Left cardiac atrium (tissue), 4 donors: ENCODE measurements around the gene MYO9B. TPM values are rescaled to one million over a fixed set of nuclear protein-coding genes. Genes with fewer than 3 reads are reported as not detected.
A peak's percentile ranks its signal among the peaks of the same experiment; 100 is the strongest.

Experiments
- ATAC-seq, 2 donors: fragments of 200-7000 bp; cut with Tn5 transposase; one replicate each; pipeline ENCODE4 v1.9.1; 2020; ENCODE audit warnings: mild to moderate bottlenecking in 2 of 2, moderate library complexity in 2 of 2
- DNase-seq: peaks from one replicate; pipeline ENCODE4 v3.0.0-alpha.2; 2020
- intact Hi-C, 2 donors: fragments of 100-400 bp; cut with DNase I; formaldehyde crosslinking; loops; one replicate each; pipeline versions ENCODE4 v1.14.1 to v1.15.1; 2022 to 2023
- total RNA-seq, 2 donors: library from RNA; stranded (reverse); fragmentation: NEBNext Ultra II Directional; extraction: Animal tissue kit (Norgen Biotek cat#: 25700); gene quantifications; one replicate each; pipeline ENCODE4 v1.2.1, GENCODE V29; 2021
- donor health status: DM: no; HTN: yes; CAD: no.
- donor health status: DM: no; HTN: yes; CAD: no; lungs with severe emphysema.
- donor health status: DM: yes; HTN: yes; CAD: no.
- donor health status: Dilated cardiomyopathy.

Gene MYO9B
- total RNA-seq, 2 donors from 2014 or later = 32.5 to 44.6 TPM

DNA sequence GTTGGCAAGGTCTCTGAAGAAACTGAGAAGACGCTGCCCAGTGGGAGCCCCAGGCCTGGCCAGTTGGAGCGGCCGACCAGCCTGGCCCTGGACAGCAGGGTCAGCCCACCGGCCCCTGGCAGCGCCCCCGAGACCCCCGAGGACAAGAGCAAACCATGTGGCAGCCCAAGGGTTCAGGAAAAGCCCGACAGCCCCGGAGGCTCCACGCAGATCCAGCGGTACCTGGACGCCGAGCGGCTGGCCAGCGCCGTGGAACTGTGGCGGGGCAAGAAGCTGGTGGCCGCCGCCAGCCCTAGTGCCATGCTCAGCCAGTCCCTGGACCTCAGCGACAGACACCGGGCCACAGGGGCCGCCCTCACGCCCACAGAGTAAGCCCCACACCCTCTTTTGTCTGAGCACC, 119.5 kb downstream of the MYO9B start:
- intact Hi-C loops = no loop called here
- DNase-seq (no peak), ATAC-seq (no peak)

DNA sequence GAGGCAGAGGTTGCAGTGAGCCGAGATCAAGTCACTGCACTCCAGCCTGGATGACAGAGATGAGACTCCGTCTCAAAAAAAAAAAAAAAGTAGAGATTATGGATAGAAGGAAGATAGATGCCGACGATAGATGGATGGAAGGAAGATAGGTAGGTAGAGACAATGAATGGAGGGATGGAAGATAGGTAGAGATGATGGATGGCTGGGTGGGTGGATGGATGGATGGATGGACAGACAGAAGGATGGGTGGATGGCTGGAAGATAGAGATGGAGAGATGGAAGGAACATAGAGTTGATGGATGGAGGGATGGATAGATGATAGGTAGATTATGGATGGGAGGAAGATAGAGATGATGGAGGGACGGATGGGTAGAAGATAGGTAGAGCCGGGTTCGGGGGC, 121.0 kb downstream of the MYO9B start:
- no peak for ATAC-seq
- no peak for DNase-seq
- intact Hi-C loops = no loop called here

DNA sequence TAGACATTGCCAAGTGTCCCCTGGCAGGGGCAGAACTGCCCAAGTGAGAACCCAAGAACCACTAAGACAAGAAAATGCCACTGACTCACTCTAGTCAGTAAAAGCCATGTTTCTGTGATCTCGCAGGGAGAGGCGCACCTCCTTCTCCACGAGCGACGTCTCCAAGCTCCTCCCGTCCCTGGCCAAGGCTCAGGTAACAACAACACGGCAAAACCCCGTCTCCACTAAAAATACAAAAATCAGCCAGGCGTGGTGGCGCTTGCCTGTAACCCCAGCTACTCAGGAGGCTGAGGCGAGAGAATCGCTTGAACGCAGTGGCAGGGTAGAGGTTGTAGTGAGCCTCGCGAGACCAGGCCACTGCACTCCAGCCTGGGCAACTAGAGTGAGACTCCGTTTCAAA, 122.1 kb downstream of the MYO9B start:
- ATAC-seq (no peak), DNase-seq (no peak)
- intact Hi-C loops = no loop called here

DNA sequence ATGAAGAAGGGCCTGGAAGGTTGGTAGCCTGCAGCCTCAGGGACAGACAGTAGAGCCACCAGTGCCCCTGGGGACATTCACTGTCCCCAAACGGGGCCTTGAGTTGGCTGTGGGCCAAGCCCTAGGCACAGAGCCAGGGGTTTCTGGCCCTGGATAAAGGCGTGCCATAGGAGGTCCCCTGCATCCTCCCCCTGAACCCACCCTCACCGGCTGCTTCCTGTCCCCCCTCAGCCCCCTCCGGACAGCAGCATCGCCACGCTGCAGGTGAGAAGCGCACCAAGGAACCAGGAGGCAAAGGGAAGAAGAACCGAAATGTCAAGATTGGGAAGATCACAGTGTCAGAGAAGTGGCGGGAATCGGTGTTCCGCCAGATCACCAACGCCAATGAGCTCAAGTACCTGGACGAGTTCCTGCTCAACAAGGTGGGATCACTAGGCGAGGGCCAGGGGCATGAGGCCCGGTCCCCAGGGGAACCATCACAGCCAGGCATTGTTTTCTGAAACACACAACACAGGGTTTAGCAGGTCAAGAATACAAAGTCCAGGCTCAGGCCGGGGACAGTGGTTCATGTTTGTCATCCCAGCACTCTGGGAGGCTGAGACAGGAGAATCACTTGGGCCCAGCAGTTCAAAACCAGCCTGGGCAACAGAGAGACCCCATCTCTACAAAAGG, 125.0 kb downstream of the MYO9B start:
- DNase-seq = no peak
- intact Hi-C loops = loop anchor here in 1 of 2 donors (10.0 kb wide), 1 partner anchor 84 kb away; the partner anchor contains the start of gene ANKLE1

DNA sequence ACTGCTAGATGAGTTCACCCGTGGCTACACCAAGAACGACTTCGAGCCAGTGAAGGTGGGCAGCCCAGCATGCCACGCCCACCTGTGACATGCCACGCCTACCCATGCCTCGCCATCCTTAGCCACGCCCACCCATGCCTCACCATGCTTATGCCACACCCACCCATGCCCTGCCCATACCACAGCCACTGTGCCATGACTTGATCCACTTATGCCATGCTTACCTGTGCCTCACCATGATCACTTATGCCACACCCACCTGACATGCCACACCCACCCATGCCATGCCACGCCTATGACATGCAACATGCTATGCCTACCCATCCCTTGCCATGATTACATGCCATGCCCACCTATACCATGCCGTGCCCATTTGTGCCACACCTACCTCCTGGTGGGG, 126.7 kb downstream of the MYO9B start:
- no peak for DNase-seq
- no peak for ATAC-seq
- intact Hi-C loops = loop anchor here in 1 of 2 donors (10.0 kb wide), 1 partner anchor 83 kb away; the partner anchor contains the start of gene ANKLE1

More for the DNA sequence above, 125.0 kb downstream of the MYO9B start:
- ATAC-seq = no peak

DNA sequence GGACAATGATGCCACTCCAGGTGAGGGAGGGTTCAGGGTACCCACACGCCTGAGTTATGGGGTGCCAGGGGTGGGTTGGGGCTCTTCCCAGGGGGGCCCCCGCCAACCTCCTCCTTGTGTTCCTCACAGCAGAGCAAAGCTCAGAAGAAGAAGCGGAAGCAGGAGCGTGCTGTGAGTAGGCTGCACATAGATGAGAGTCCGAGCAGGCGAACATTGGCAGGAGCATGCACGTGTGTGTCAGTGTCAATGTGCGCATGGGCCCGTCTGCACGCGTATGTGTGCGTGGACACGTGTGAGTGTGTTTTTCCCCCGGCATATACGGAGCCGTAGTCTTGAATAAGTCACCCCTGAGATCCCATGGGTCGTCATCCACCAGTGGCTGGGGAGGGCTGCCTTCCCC, 127.1 kb downstream of the MYO9B start:
- no peak for ATAC-seq
- intact Hi-C loops = loop anchor here in 1 of 2 donors (10.0 kb wide), 1 partner anchor 82 kb away; the partner anchor contains the start of gene ANKLE1
- DNase-seq = no peak

DNA sequence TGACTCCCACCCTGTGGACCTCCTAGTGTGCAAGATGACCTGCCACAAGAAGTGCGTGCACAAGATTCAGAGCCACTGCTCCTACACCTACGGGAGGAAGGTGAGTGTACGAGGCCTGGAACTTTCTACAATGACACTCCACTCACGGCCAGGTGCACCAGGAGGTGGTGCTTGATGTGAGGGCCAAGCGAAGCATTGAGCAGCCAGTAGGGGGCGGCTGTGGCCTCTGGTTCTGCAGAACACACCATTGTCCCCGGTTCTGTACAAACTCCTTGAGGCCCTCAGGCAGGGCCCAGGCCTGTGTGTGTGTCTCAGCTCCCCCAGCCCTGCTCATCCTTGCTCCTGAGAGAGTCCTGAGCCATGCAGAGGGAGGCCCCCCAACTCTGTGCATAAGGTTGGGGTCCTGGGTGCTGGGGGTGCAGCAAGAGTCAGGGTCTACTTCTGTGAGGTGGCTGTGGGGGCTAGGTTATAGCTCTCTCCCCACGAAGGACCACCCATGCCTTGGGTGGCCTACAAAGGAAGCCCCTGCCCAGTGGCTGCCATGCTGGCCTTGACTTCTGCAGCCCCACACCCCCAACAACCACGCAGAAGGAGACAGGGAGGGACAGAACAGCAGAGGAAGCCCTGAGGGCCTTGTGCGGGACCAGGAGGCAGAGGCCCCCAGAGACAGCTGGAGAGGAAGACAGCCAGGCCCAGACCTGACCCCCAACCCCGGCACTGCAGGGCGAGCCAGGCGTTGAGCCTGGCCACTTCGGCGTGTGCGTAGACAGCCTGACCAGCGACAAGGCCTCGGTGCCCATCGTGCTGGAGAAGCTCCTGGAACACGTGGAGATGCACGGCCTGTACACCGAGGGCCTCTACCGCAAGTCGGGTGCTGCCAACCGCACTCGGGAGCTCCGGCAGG, 129.9 kb downstream of the MYO9B start:
- DNase-seq (peak; percentile 55), ATAC-seq (peak; percentile 48 to 64)
- intact Hi-C loops = loop anchor here in 1 of 2 donors (10.0 kb wide), 1 partner anchor 79 kb away; the partner anchor contains the start of gene ANKLE1

DNA sequence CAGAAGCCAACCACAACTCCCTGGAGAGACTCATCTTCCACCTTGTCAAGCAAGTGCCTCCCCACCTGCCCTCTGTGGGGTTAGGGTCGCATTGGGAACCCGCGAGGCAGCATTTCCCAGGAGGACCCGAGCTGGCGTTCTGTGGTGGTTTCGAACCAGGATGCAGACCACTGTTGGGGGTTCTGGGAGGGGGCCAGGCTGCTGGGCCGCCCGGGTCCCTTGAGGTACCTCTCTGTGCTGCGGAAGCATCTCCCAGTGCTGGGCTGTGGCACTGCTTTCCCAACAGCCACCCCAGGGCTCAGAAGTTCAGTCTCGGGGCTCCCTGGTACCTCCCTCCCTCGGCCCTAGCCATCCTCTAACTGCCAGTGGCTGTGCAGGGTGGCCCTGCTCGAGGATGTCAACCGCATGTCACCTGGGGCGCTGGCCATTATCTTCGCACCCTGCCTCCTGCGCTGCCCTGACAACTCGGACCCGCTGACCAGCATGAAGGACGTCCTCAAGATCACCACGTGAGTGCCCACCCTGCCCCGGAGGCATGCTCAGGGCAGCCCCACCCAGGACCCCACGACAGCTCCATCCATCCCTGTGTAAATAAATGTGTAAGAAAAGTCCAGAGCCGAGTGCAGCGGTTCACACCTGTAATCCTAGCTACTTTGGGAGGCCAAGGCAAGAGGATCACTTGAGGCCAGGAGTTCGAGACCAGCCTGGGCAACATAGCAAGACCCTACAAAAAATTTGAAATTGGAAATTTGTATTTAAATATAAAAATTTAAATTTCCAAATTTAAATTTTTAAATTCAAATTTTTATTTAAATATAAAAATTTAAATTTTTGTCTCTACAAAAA, 131.4 kb downstream of the MYO9B start:
- DNase-seq = no peak
- intact Hi-C loops = loop anchor here in 1 of 2 donors (10.0 kb wide), 1 partner anchor 78 kb away; the partner anchor contains the start of gene ANKLE1
- ATAC-seq = no peak

DNA sequence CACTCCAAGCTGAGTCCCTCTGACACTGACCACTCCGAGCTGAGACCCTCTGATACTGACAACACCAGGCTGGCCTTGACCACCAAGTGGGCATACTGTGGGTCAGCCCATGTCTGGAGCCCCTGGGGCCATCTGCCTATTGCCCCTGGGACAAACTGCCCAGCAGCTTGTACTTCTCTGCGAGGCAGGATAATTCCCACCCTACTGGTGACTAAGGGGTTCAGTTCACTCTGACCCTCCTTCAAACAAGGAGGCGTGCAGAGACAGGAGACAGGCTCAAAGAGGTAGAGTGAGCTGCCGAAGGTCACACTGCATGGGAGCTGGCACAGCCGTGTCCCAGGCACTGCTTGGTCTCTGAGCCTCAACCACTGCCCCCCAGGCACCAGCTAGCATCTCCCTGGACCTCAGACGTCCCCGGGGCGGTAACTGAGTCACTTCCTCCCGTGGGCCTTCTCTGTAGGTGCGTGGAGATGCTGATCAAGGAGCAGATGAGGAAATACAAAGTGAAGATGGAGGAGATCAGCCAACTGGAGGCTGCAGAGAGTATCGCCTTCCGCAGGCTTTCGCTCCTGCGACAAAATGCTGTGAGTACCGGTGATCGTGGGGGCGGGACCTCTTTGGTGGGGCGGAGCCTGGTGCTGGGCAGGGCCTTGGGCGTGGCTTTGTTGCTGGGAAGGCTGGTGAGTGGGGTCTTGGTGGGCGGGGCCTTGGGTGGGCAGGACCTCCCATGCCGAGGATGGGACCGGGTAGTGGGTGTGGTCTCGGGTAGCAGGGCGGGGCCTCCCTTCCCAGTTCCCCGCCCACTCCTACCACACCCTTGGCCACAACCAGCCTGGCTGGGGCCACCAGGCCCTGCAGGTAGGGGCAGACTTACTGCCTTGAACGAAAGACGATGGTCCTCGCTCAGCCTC, 133.8 kb downstream of the MYO9B start:
- DNase-seq (no peak), ATAC-seq (peak in 1 of 2 donors; percentile 11)
- intact Hi-C loops = loop anchor here in 1 of 2 donors (10.0 kb wide), 1 partner anchor 75 kb away; the partner anchor contains the start of gene ANKLE1

DNA sequence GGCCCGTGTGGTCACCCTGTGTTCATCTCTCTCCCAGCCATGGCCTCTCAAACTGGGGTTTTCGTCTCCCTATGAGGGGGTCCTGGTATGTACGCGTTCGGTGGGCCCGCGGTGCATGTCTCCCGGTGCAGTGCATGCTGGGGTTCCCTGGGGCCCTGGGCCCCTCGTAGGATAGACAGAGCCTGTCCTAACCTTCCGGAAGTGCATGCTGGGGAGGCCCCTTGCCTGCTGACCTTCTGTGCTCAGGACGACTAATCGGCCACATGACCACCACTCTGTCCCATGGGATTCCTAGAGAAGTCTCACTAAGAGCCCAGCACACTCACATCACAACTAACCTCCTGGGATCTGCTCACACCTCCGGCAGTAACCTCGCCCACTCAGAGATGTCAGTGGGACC, 134.7 kb downstream of the MYO9B start:
- no peak for DNase-seq
- ATAC-seq = no peak
- intact Hi-C loops = no loop called here

DNA sequence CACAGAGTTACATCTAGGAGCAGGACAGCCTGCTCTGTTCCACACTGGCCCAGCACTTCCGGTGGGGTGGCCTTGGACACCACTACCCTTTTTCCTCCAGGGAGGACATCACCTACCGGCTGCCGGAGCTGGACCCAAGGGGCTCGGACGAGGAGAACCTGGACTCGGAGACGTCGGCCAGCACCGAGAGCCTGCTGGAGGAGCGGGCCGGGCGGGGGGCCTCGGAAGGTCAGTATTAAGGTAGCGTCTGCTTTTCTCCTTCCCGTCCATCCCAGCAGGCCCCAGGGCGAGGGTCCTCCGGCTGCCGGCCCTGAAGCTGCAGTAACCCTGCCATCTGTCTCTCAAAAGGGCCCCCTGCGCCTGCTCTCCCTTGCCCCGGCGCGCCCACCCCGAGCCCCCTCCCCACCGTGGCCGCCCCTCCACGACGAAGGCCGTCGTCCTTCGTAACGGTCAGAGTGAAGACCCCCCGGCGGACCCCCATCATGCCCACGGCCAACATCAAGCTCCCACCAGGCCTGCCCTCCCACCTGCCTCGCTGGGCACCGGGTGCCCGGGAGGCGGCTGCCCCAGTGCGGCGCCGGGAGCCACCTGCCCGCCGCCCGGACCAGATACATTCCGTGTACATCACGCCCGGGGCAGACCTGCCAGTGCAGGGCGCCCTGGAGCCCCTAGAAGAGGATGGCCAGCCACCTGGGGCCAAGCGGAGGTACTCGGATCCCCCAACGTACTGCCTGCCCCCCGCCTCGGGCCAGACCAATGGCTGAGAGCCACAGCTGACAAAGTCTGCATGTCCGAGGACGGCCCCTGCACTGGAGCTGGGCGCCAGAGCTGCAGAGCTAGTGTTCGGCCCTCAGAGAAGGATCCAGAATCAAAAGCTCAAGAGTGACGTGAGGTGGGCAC, 136.2 kb downstream of the MYO9B start:
- ATAC-seq (no peak), DNase-seq (no peak)
- intact Hi-C loops = no loop called here

DNA sequence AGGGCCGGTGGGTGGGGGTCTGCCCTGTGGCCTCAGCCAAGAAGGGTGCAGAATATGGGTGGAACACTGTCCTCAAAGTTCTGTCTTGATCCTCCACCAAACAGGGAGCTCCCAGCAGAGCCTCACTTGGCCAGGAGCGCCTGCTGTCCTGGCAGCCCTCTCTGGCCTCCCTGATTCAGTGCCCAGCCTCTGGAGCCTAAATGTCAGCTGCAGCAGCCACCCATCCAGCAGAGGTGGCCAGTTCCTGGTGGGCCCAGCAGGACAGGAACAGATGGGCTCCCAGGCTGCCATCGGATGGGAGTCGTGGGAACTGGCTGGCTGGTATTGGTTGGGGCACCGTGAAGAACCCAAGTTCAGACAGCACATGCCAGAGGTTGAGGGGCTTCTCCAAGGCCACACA, 137.8 kb downstream of the MYO9B start:
- DNase-seq (no peak), ATAC-seq (no peak)
- intact Hi-C loops = no loop called here

DNA sequence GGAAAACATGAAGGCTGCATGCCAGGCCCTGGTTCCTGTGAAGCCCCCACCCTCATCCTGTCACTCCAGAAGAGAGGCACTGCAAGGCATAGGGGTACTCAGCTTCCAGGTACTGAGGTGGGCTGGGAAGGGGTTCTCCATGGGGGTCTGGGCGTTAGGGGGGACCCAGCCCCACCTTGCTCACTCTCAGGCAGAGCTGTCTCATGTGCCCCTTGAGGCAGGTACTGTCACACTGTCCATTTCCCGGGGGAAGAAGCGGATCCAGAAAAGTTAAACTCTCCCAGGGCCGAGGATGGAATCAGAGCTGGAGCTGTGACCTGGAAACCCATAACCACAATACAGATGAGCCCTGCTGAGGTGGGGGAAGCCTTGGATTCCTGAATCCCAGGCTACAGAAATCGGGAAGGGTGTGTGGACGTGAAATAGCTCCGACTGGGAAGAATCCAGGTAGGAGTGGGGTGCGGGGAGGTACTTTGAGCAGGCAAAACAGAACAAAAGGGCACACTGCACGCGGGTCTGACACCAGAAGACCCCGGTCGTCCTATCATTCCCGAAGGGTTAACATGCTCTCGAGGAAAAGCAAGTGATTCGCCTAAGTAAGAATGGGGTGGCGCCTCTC, 139.0 kb downstream of the MYO9B start:
- DNase-seq (no peak), ATAC-seq (no peak)
- intact Hi-C loops = loop anchor here in 1 of 2 donors (5.0 kb wide), 1 partner anchor 137 kb away; the partner anchor contains the start of genes HAUS8 and MYO9B

DNA sequence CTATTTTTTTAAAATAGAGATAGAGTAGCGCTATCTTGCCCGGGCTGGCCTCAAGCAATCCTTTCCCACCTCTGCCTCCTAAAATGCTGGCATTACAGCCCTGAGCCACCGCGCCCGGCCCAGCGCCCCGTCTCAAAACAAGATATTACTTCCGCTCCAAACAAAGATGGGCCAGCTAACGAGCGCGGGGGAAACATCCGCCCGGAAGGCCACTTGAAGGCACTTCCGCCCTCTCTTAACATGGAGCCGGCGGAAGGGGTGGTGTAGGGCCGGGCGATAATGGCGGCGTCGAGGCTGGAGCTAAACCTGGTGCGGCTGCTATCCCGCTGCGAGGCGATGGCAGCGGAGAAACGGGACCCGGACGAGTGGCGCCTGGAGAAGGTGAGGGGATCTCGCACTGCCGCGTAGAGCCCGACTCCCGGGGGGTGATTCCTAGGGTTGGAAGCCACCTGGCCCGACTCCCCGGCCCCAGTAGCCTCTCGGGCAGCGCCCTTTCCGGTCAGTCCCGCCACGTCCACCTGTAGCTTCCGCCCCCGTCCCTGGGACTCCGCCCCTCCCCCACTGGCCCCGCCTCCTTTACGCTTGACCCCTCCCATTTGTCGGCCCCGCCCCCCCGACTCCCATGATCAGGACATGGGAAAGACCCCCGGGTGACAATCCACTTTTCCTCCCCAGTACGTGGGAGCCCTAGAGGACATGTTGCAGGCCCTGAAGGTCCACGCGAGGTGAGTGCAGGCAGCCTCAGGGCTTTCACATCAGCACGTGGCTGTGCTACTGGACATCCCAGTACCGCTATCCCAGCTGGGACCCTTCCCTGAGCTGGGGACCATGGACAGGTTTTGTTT, 139.8 kb downstream of the MYO9B start, which contains the start of gene USE1:
Gene USE1, plus strand, starts transcription at position 231 of the 845 bp plus-strand sequence. Its CDS starts 49 bp downstream, at position 280.
- DNase-seq (peak; percentile 92), ATAC-seq (peak; percentile 93 to 96)
- intact Hi-C loops = loop anchor here in 1 of 2 donors (5.0 kb wide), 1 partner anchor 138 kb away; the partner anchor contains the start of genes HAUS8 and MYO9B

DNA sequence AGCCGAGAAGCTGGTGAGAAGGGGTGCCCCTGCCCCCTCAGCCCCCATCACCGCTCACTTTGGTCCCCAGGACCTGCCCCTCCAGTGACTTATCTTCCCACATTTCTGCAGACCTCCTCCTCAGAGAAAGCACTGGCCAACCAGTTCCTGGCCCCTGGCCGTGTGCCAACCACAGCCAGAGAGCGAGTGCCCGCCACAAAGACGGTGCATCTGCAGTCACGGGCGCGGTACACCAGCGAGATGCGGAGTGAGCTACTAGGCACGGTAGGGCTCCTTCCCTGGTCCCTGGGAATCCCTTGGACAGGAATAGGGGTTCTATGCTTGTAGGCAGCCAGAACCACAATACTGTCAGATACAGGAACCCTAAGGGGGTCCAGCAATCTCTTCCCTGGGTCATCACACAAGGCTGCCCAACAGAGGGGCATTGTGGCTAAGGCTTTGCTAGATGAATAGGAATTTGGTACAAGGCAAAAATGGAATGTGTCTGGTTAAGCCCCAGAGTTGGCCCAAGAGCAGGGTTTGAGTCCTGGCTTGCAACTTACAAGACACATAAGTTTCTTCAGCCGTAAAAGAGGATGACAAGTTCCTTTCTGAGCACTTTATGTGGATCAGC, 140.6 kb downstream of the MYO9B start:
- ATAC-seq = no peak
- no peak for DNase-seq
- intact Hi-C loops = loop anchor here in 1 of 2 donors (5.0 kb wide), 1 partner anchor 139 kb away; the partner anchor contains the start of genes HAUS8 and MYO9B
